ENCODE results near the gene SRPK2. TPM values are rescaled to one million over a fixed set of nuclear protein-coding genes. Genes with fewer than 3 reads are reported as not detected.
"Not testable (repeated sequence)": the region's sequence is repeated elsewhere in the genome, so short reads cannot be mapped to it uniquely, and the experiment has no call there.

SRPK2 gene
- total RNA-seq, 2 donors from 2014 or later = 39.7 to 44.6 TPM

GRCh38 chr7:105232829-105233291, 155.9 kb downstream of the SRPK2 start:
- not testable (repeated sequence) for DNase-seq (ENCODE audit: low spot score in 2 of 2); H3K27ac Mint-ChIP-seq; ATAC-seq; H3K9me3 Mint-ChIP-seq; H3K36me3 Mint-ChIP-seq

GRCh38 chr7:105230486-105230885, 158.2 kb downstream of the SRPK2 start:
- peaks cover 0 to 6% of the 10 kb centered on the region in 2 donors for H3K9me3 Mint-ChIP-seq
- no peak overlapping the region for H3K27ac Mint-ChIP-seq
- DNase-seq (ENCODE audit: low spot score in 2 of 2) (no peak), ATAC-seq (no peak)
- H3K36me3 Mint-ChIP-seq = peaks cover 9 to 14% of the 10 kb centered on the region in 2 donors

GRCh38 chr7:105229641-105230040, 159.1 kb downstream of the SRPK2 start:
- Mint-ChIP-seq H3K27ac (no peak overlapping the region), H3K9me3 (peaks cover 0 to 6% of the 10 kb centered on the region in 2 donors), H3K36me3 (peaks cover 9 to 14% of the 10 kb centered on the region in 2 donors)
- ATAC-seq = no peak
- DNase-seq (ENCODE audit: low spot score in 2 of 2) = no peak

- ATAC-seq = no peak
- no peak overlapping the region for H3K27ac Mint-ChIP-seq
- no peak for DNase-seq (ENCODE audit: low spot score in 2 of 2)
- peaks cover 0 to 6% of the 10 kb centered on the region in 2 donors for H3K9me3 Mint-ChIP-seq
- H3K36me3 Mint-ChIP-seq = peaks cover 9 to 14% of the 10 kb centered on the region in 2 donors
These were observed 160.2 kb downstream of the SRPK2 start for GRCh38 chr7:105228555-105228954.

GRCh38 chr7:105227391-105227790, 161.3 kb downstream of the SRPK2 start:
- ATAC-seq = no peak

GRCh38 chr7:105224884-105225651, 163.7 kb downstream of the SRPK2 start:
- H3K36me3 Mint-ChIP-seq = peaks cover 9 to 14% of the 10 kb centered on the region in 2 donors
- peaks cover 0 to 6% of the 10 kb centered on the region in 2 donors for H3K9me3 Mint-ChIP-seq
- no peak overlapping the region for H3K27ac Mint-ChIP-seq
- DNase-seq (ENCODE audit: low spot score in 2 of 2) = no peak
- ATAC-seq = peak; percentile 59 to 87

More at GRCh38 chr7:105227391-105227790, 161.3 kb downstream of the SRPK2 start:
- Mint-ChIP-seq H3K9me3 (peaks cover 0 to 6% of the 10 kb centered on the region in 2 donors), H3K36me3 (peaks cover 9 to 14% of the 10 kb centered on the region in 2 donors), H3K27ac (no peak overlapping the region)
- no peak for DNase-seq (ENCODE audit: low spot score in 2 of 2)

GRCh38 chr7:105222953-105223352, 165.8 kb downstream of the SRPK2 start:
- H3K27ac Mint-ChIP-seq = no peak overlapping the region
- H3K9me3 Mint-ChIP-seq = peaks cover 0 to 6% of the 10 kb centered on the region in 2 donors
- ATAC-seq (no peak), DNase-seq (ENCODE audit: low spot score in 2 of 2) (no peak)
- peaks cover 0 to 6% of the 10 kb centered on the region in 2 donors for H3K36me3 Mint-ChIP-seq

- peaks cover 3 to 4% of the 10 kb centered on the region in 2 donors for H3K9me3 Mint-ChIP-seq
- H3K27ac Mint-ChIP-seq = no peak overlapping the region
- peaks cover 0 to 10% of the 10 kb centered on the region in 2 donors for H3K36me3 Mint-ChIP-seq
- ATAC-seq (no peak), DNase-seq (ENCODE audit: low spot score in 2 of 2) (no peak)
These were observed 169.0 kb downstream of the SRPK2 start for GRCh38 chr7:105219771-105220160.

- Mint-ChIP-seq H3K36me3 (peaks cover 0 to 10% of the 10 kb centered on the region in 2 donors), H3K27ac (no peak overlapping the region), H3K9me3 (peaks cover 3 to 4% of the 10 kb centered on the region in 2 donors)
- ATAC-seq (no peak), DNase-seq (ENCODE audit: low spot score in 2 of 2) (no peak)
These were observed 169.6 kb downstream of the SRPK2 start for GRCh38 chr7:105218939-105219770.

GRCh38 chr7:105218215-105218614, 170.5 kb downstream of the SRPK2 start:
- DNase-seq (ENCODE audit: low spot score in 2 of 2) (no peak), ATAC-seq (no peak)
- Mint-ChIP-seq H3K27ac (no peak overlapping the region), H3K36me3 (peaks cover 0 to 10% of the 10 kb centered on the region in 2 donors), H3K9me3 (peaks cover 3 to 4% of the 10 kb centered on the region in 2 donors)

GRCh38 chr7:105216786-105217185, 171.9 kb downstream of the SRPK2 start:
- no peak for ATAC-seq
- Mint-ChIP-seq H3K27ac (no peak overlapping the region), H3K9me3 (peaks cover 3 to 4% of the 10 kb centered on the region in 2 donors), H3K36me3 (peaks cover 0 to 10% of the 10 kb centered on the region in 2 donors)
- DNase-seq (ENCODE audit: low spot score in 2 of 2) = no peak

GRCh38 chr7:105215821-105216220, 172.9 kb downstream of the SRPK2 start:
- no peak overlapping the region for H3K27ac Mint-ChIP-seq
- peaks cover 3 to 10% of the 10 kb centered on the region in 2 donors for H3K9me3 Mint-ChIP-seq
- H3K36me3 Mint-ChIP-seq = peaks cover 0 to 17% of the 10 kb centered on the region in 2 donors
- DNase-seq (ENCODE audit: low spot score in 2 of 2) = no peak
- ATAC-seq = no peak

- H3K9me3 Mint-ChIP-seq = peaks cover 3 to 10% of the 10 kb centered on the region in 2 donors
- ATAC-seq = no peak
- DNase-seq (ENCODE audit: low spot score in 2 of 2) = no peak
- peaks cover 0 to 17% of the 10 kb centered on the region in 2 donors for H3K36me3 Mint-ChIP-seq
- H3K27ac Mint-ChIP-seq = peak overlapping the region in 1 of 2 donors; percentile 11
These were observed 173.5 kb downstream of the SRPK2 start for GRCh38 chr7:105215182-105215581.

- DNase-seq (ENCODE audit: low spot score in 2 of 2) = no peak
- no peak for ATAC-seq
- Mint-ChIP-seq H3K27ac (no peak overlapping the region), H3K36me3 (peaks cover 0 to 17% of the 10 kb centered on the region in 2 donors), H3K9me3 (peaks cover 3 to 10% of the 10 kb centered on the region in 2 donors)
These were observed 175.1 kb downstream of the SRPK2 start for GRCh38 chr7:105213611-105214010.

GRCh38 chr7:105212212-105212611, 176.5 kb downstream of the SRPK2 start:
- DNase-seq (ENCODE audit: low spot score in 2 of 2) (no peak), ATAC-seq (no peak)
- H3K27ac Mint-ChIP-seq = no peak overlapping the region
- H3K36me3 Mint-ChIP-seq = peaks cover 0 to 17% of the 10 kb centered on the region in 2 donors
- H3K9me3 Mint-ChIP-seq = peaks cover 3 to 10% of the 10 kb centered on the region in 2 donors

GRCh38 chr7:105210721-105211205, 178.0 kb downstream of the SRPK2 start:
- Mint-ChIP-seq H3K27ac (peak overlapping the region in 1 of 2 donors; percentile 80), H3K9me3 (peaks cover 3 to 10% of the 10 kb centered on the region in 2 donors), H3K36me3 (peaks cover 0 to 17% of the 10 kb centered on the region in 2 donors)
- ATAC-seq = no peak
- DNase-seq (ENCODE audit: low spot score in 2 of 2) = no peak

- peaks cover 0 to 8% of the 10 kb centered on the region in 2 donors for H3K36me3 Mint-ChIP-seq
- H3K27ac Mint-ChIP-seq = peak overlapping the region in 1 of 2 donors; percentile 80
- DNase-seq (ENCODE audit: low spot score in 2 of 2) (no peak), ATAC-seq (no peak)
- peaks cover 0 to 6% of the 10 kb centered on the region in 2 donors for H3K9me3 Mint-ChIP-seq
These were observed 178.9 kb downstream of the SRPK2 start for GRCh38 chr7:105209870-105210269.

Measured in activated naive CD4-positive, alpha-beta T cell treated with anti-CD3 and anti-CD28 coated beads, Interleukin-2, amount 50 U/mL, for 72 hours (primary cell).